ENCODE data around the gene APC2. TPM values are rescaled to one million over a fixed set of nuclear protein-coding genes. Genes with fewer than 3 reads are reported as not detected.

The APC2 gene
- total and polyA plus RNA-seq, 7 experiments from 2014 or later, result 0.01 to 0.24 (median 0.07) TPM

GRCh38 chr19:1481224-1481892, 31.4 kb downstream of the APC2 start:
- no peak for ATAC-seq
- H3K9me3 ChIP-seq (ENCODE audit: control insufficient read depth in 2 of 3, low read length in 3 of 3), result no peaks in the 10 kb centered on the region
- H3K36me3 ChIP-seq (ENCODE audit: control insufficient read depth in 2 of 3, insufficient read depth in 3 of 3, low read length in 3 of 3), result peaks cover 0 to 3% (median 0%) of the 10 kb centered on the region in 3 experiments
- H3K4me1 ChIP-seq (ENCODE audit: control insufficient read depth in 2 of 2, insufficient read depth in 2 of 2, low read length in 2 of 2), result peaks cover 6 to 12% of the 10 kb centered on the region in 2 donors
- DNase-seq, result no peak
- POLR2A ChIA-PET, result no interaction called here
- no peaks in the 10 kb centered on the region for H3K27me3 ChIP-seq (ENCODE audit: control insufficient read depth in 2 of 2, insufficient read depth in 2 of 2, low read length in 2 of 2)
- Mint-ChIP-seq H3K27me3 (peaks cover 0 to 3% (median 0%) of the 10 kb centered on the region in 5 donors), H3K36me3 (peaks cover 0 to 8% (median 4%) of the 10 kb centered on the region in 5 donors), H3K4me3 (no peak overlapping the region), H3K4me1 (peaks cover 11 to 22% (median 15%) of the 10 kb centered on the region in 7 donors), H3K27ac (no peak overlapping the region), H3K9me3 (no peaks in the 10 kb centered on the region)
- CTCF ChIA-PET, result no interaction called here
- no peak overlapping the region for H3K27ac ChIP-seq (ENCODE audit: low read depth, low read length)
- intact Hi-C loops (cut with micrococcal nuclease), result no loop called here
- H3K4me3 ChIP-seq (ENCODE audit: low read length), result no peak overlapping the region

- POLR2A ChIA-PET, result no interaction called here
Observed at GRCh38 chr19:1481893-1482360, 32.0 kb downstream of the APC2 start.

GRCh38 chr19:1482361-1483130, 32.6 kb downstream of the APC2 start:
- Histone ChIP-seq H3K27me3 (ENCODE audit: control insufficient read depth in 2 of 2, insufficient read depth in 2 of 2, low read length in 2 of 2) (no peaks in the 10 kb centered on the region), H3K4me3 (ENCODE audit: low read length) (no peak overlapping the region), H3K27ac (ENCODE audit: low read depth, low read length) (no peak overlapping the region), H3K4me1 (ENCODE audit: control insufficient read depth in 2 of 2, insufficient read depth in 2 of 2, low read length in 2 of 2) (peaks cover 6 to 8% of the 10 kb centered on the region in 2 donors), H3K36me3 (ENCODE audit: control insufficient read depth in 2 of 3, insufficient read depth in 3 of 3, low read length in 3 of 3) (no peaks in the 10 kb centered on the region), H3K9me3 (ENCODE audit: control insufficient read depth in 2 of 3, low read length in 3 of 3) (no peaks in the 10 kb centered on the region)
- no peaks in the 10 kb centered on the region for H3K9me3 Mint-ChIP-seq
- DNase-seq (no peak), ATAC-seq (no peak)
- H3K27me3 Mint-ChIP-seq, result peaks cover 0 to 3% (median 0%) of the 10 kb centered on the region in 5 donors
- H3K4me3 Mint-ChIP-seq, result no peak overlapping the region
- peaks cover 4 to 14% (median 10%) of the 10 kb centered on the region in 7 donors for H3K4me1 Mint-ChIP-seq
- intact Hi-C loops (cut with micrococcal nuclease), result no loop called here
- peaks cover 0 to 5% (median 4%) of the 10 kb centered on the region in 5 donors for H3K36me3 Mint-ChIP-seq
- CTCF ChIA-PET, result no interaction called here
- POLR2A ChIA-PET, result no interaction called here
- H3K27ac Mint-ChIP-seq, result no peak overlapping the region

More at GRCh38 chr19:1481893-1482360, 32.0 kb downstream of the APC2 start:
- peaks cover 0 to 3% (median 0%) of the 10 kb centered on the region in 5 donors for H3K27me3 Mint-ChIP-seq
- no peak overlapping the region for H3K27ac Mint-ChIP-seq
- no peak for DNase-seq
- peaks cover 10 to 20% (median 15%) of the 10 kb centered on the region in 7 donors for H3K4me1 Mint-ChIP-seq
- peaks cover 0 to 8% (median 4%) of the 10 kb centered on the region in 5 donors for H3K36me3 Mint-ChIP-seq
- Histone ChIP-seq H3K4me3 (ENCODE audit: low read length) (no peak overlapping the region), H3K27me3 (ENCODE audit: control insufficient read depth in 2 of 2, insufficient read depth in 2 of 2, low read length in 2 of 2) (no peaks in the 10 kb centered on the region), H3K36me3 (ENCODE audit: control insufficient read depth in 2 of 3, insufficient read depth in 3 of 3, low read length in 3 of 3) (no peaks in the 10 kb centered on the region), H3K27ac (ENCODE audit: low read depth, low read length) (no peak overlapping the region), H3K9me3 (ENCODE audit: control insufficient read depth in 2 of 3, low read length in 3 of 3) (no peaks in the 10 kb centered on the region), H3K4me1 (ENCODE audit: control insufficient read depth in 2 of 2, insufficient read depth in 2 of 2, low read length in 2 of 2) (peaks cover 6 to 12% of the 10 kb centered on the region in 2 donors)
- CTCF ChIA-PET, result no interaction called here
- no peaks in the 10 kb centered on the region for H3K9me3 Mint-ChIP-seq
- intact Hi-C loops (cut with micrococcal nuclease), result no loop called here
- ATAC-seq, result no peak
- no peak overlapping the region for H3K4me3 Mint-ChIP-seq

GRCh38 chr19:1483131-1483978, 33.4 kb downstream of the APC2 start:
- Histone ChIP-seq H3K4me1 (ENCODE audit: control insufficient read depth in 2 of 2, insufficient read depth in 2 of 2, low read length in 2 of 2) (peaks cover under 1 to 2% of the 10 kb centered on the region in 2 donors), H3K36me3 (ENCODE audit: control insufficient read depth in 2 of 3, insufficient read depth in 3 of 3, low read length in 3 of 3) (no peaks in the 10 kb centered on the region), H3K27ac (ENCODE audit: low read depth, low read length) (no peak overlapping the region), H3K27me3 (ENCODE audit: control insufficient read depth in 2 of 2, insufficient read depth in 2 of 2, low read length in 2 of 2) (no peaks in the 10 kb centered on the region), H3K9me3 (ENCODE audit: control insufficient read depth in 2 of 3, low read length in 3 of 3) (no peaks in the 10 kb centered on the region), H3K4me3 (ENCODE audit: low read length) (no peak overlapping the region)
- ChIA-PET POLR2A (no interaction called here), CTCF (no interaction called here)
- H3K27me3 Mint-ChIP-seq, result peaks cover 0 to 3% (median 0%) of the 10 kb centered on the region in 5 donors
- no peaks in the 10 kb centered on the region for H3K9me3 Mint-ChIP-seq
- H3K4me1 Mint-ChIP-seq, result peaks cover 4 to 11% (median 7%) of the 10 kb centered on the region in 7 donors
- no peak for ATAC-seq
- no peak for DNase-seq
- intact Hi-C loops (cut with micrococcal nuclease), result no loop called here
- no peak overlapping the region for H3K4me3 Mint-ChIP-seq
- no peak overlapping the region for H3K27ac Mint-ChIP-seq
- peaks cover 0 to 5% (median 4%) of the 10 kb centered on the region in 5 donors for H3K36me3 Mint-ChIP-seq

GRCh38 chr19:1483979-1484428, 34.1 kb downstream of the APC2 start:
- H3K9me3 ChIP-seq (ENCODE audit: control insufficient read depth in 2 of 3, low read length in 3 of 3), result no peaks in the 10 kb centered on the region
- POLR2A ChIA-PET, result no interaction called here
- intact Hi-C loops (cut with micrococcal nuclease), result no loop called here
- H3K4me3 Mint-ChIP-seq, result no peak overlapping the region
- no peak for DNase-seq
- peaks cover 3 to 9% (median 4%) of the 10 kb centered on the region in 7 donors for H3K4me1 Mint-ChIP-seq
- no peaks in the 10 kb centered on the region for H3K36me3 ChIP-seq (ENCODE audit: control insufficient read depth in 2 of 3, insufficient read depth in 3 of 3, low read length in 3 of 3)
- no peak overlapping the region for H3K27ac ChIP-seq (ENCODE audit: low read depth, low read length)
- no peaks in the 10 kb centered on the region for H3K4me1 ChIP-seq (ENCODE audit: control insufficient read depth in 2 of 2, insufficient read depth in 2 of 2, low read length in 2 of 2)
- H3K9me3 Mint-ChIP-seq, result no peaks in the 10 kb centered on the region
- CTCF ChIA-PET, result no interaction called here
- H3K27ac Mint-ChIP-seq, result no peak overlapping the region
- peaks cover 0 to 3% (median 0%) of the 10 kb centered on the region in 5 donors for H3K27me3 Mint-ChIP-seq
- ATAC-seq, result no peak
- H3K27me3 ChIP-seq (ENCODE audit: control insufficient read depth in 2 of 2, insufficient read depth in 2 of 2, low read length in 2 of 2), result no peaks in the 10 kb centered on the region
- H3K36me3 Mint-ChIP-seq, result peaks cover 0 to 3% (median 2%) of the 10 kb centered on the region in 5 donors
- no peak overlapping the region for H3K4me3 ChIP-seq (ENCODE audit: low read length)

- ChIA-PET POLR2A (no interaction called here), CTCF (no interaction called here)
- H3K27ac Mint-ChIP-seq, result no peak overlapping the region
Observed at GRCh38 chr19:1486720-1487575, 37.0 kb downstream of the APC2 start.

More at GRCh38 chr19:1486720-1487575, 37.0 kb downstream of the APC2 start:
- no peaks in the 10 kb centered on the region for H3K9me3 ChIP-seq (ENCODE audit: control insufficient read depth in 2 of 3, low read length in 3 of 3)
- Mint-ChIP-seq H3K4me3 (no peak overlapping the region), H3K36me3 (no peaks in the 10 kb centered on the region), H3K9me3 (peaks cover 0 to 2% (median 0%) of the 10 kb centered on the region in 11 donors), H3K4me1 (peaks cover 7 to 16% (median 14%) of the 10 kb centered on the region in 7 donors), H3K27me3 (peaks cover 0 to 8% (median 0%) of the 10 kb centered on the region in 5 donors)
- no peak overlapping the region for H3K4me3 ChIP-seq (ENCODE audit: low read length)
- H3K4me1 ChIP-seq (ENCODE audit: control insufficient read depth in 2 of 2, insufficient read depth in 2 of 2, low read length in 2 of 2), result peaks cover 9 to 10% of the 10 kb centered on the region in 2 donors
- H3K36me3 ChIP-seq (ENCODE audit: control insufficient read depth in 2 of 3, insufficient read depth in 3 of 3, low read length in 3 of 3), result no peaks in the 10 kb centered on the region
- DNase-seq (no peak), ATAC-seq (no peak)
- intact Hi-C loops (cut with micrococcal nuclease), result no loop called here
- no peak overlapping the region for H3K27ac ChIP-seq (ENCODE audit: low read depth, low read length)
- H3K27me3 ChIP-seq (ENCODE audit: control insufficient read depth in 2 of 2, insufficient read depth in 2 of 2, low read length in 2 of 2), result no peaks in the 10 kb centered on the region

All from naive thymus-derived CD4-positive, alpha-beta T cell (primary cell).